Neural cell (in vitro differentiated cells): ENCODE results near the gene EPN1.

Experiments used
- EP300 ChIP-seq: fragments of 450-650 bp; conservative IDR thresholded peaks from 2 replicates; pipeline ENCODE4 v1.6.1; 2014; ENCODE audit warnings: antibody characterized with exemption, mild to moderate bottlenecking, moderate library complexity; ENCODE audit not compliant: poor library complexity, severe bottlenecking
- EZH2 ChIP-seq: fragments of 200-600, 300-800 bp; shearing (Covaris generic), sonication (generic); IDR thresholded peaks from 2 replicates; pipeline ENCODE4 v1.6.1; 2014; ENCODE audit warnings: antibody characterized with exemption, low read length, borderline replicate concordance, mild to moderate bottlenecking; ENCODE audit not compliant: insufficient read depth, poor library complexity, severe bottlenecking
- MXI1 ChIP-seq: fragments of 450-650 bp; conservative IDR thresholded peaks from 2 replicates; pipeline ENCODE4 v1.6.1; 2014; ENCODE audit warnings: antibody characterized with exemption, mild to moderate bottlenecking; ENCODE audit not compliant: poor library complexity, severe bottlenecking
- POLR2AphosphoS5 ChIP-seq: IDR thresholded peaks from 2 replicates; pipeline ENCODE4 v1.6.1; 2012
- SMC3 ChIP-seq: fragments of 450-650 bp; conservative IDR thresholded peaks from 2 replicates; pipeline ENCODE4 v1.6.1; 2014; ENCODE audit warnings: antibody characterized with exemption, mild to moderate bottlenecking, moderate library complexity; ENCODE audit not compliant: poor library complexity
- TAF1 ChIP-seq: IDR thresholded peaks from 2 replicates; pipeline ENCODE4 v1.6.1; 2012; ENCODE audit warnings: low read depth
- TF ChIP-seq, protein P1 (sequence below): fragments of 450-650 bp; IDR thresholded peaks from 2 replicates; pipeline ENCODE4 v1.5.1; 2014; ENCODE audit warnings: antibody characterized with exemption, mild to moderate bottlenecking, moderate library complexity; ENCODE audit not compliant: poor library complexity, severe bottlenecking
- TF ChIP-seq, protein P2 (sequence below): IDR thresholded peaks from 2 replicates; pipeline ENCODE4 v1.6.1; 2012; ENCODE audit warnings: borderline replicate concordance

DNA sequence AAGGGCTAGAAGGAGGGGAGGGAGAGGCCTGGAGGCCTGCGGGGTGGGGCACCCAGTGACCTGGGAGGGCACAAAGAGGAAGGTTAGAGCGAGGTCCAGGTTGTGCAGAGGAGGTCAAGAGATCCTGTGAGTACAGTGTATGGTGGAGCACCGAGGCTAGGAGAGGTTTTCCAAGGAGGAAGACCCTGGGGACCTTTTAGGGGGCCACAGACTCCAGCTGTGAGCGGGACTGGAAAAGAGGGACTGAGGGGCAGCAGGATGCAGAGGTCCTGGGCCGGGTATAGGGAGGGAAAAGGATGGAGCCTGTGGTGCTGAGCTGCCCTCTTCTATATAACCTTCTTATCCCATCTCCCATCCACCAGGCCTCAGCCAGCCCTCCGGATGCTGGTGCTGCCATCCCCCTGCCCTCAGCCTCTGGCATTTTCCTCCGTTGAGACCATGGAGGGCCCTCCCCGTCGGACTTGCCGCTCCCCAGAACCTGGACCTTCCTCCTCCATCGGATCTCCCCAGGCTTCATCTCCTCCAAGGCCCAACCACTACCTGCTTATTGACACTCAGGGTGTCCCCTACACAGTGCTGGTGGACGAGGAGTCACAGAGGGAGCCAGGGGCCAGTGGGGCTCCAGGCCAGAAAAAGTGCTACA lies 30.7 kb upstream of the EPN1 start:
- TF ChIP-seq SMC3: no peak
- TF ChIP-seq, protein P1, sequence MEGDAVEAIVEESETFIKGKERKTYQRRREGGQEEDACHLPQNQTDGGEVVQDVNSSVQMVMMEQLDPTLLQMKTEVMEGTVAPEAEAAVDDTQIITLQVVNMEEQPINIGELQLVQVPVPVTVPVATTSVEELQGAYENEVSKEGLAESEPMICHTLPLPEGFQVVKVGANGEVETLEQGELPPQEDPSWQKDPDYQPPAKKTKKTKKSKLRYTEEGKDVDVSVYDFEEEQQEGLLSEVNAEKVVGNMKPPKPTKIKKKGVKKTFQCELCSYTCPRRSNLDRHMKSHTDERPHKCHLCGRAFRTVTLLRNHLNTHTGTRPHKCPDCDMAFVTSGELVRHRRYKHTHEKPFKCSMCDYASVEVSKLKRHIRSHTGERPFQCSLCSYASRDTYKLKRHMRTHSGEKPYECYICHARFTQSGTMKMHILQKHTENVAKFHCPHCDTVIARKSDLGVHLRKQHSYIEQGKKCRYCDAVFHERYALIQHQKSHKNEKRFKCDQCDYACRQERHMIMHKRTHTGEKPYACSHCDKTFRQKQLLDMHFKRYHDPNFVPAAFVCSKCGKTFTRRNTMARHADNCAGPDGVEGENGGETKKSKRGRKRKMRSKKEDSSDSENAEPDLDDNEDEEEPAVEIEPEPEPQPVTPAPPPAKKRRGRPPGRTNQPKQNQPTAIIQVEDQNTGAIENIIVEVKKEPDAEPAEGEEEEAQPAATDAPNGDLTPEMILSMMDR: no peak
- no peak for TF ChIP-seq POLR2AphosphoS5
- TF ChIP-seq EZH2: no peak
- TF ChIP-seq EP300: no peak
- TF ChIP-seq TAF1: no peak
- no peak for TF ChIP-seq MXI1
- TF ChIP-seq, protein P2, sequence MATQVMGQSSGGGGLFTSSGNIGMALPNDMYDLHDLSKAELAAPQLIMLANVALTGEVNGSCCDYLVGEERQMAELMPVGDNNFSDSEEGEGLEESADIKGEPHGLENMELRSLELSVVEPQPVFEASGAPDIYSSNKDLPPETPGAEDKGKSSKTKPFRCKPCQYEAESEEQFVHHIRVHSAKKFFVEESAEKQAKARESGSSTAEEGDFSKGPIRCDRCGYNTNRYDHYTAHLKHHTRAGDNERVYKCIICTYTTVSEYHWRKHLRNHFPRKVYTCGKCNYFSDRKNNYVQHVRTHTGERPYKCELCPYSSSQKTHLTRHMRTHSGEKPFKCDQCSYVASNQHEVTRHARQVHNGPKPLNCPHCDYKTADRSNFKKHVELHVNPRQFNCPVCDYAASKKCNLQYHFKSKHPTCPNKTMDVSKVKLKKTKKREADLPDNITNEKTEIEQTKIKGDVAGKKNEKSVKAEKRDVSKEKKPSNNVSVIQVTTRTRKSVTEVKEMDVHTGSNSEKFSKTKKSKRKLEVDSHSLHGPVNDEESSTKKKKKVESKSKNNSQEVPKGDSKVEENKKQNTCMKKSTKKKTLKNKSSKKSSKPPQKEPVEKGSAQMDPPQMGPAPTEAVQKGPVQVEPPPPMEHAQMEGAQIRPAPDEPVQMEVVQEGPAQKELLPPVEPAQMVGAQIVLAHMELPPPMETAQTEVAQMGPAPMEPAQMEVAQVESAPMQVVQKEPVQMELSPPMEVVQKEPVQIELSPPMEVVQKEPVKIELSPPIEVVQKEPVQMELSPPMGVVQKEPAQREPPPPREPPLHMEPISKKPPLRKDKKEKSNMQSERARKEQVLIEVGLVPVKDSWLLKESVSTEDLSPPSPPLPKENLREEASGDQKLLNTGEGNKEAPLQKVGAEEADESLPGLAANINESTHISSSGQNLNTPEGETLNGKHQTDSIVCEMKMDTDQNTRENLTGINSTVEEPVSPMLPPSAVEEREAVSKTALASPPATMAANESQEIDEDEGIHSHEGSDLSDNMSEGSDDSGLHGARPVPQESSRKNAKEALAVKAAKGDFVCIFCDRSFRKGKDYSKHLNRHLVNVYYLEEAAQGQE: no peak
